Endodermal cell (in vitro differentiated cells): ENCODE results near the gene PITPNC1. TPM values are rescaled to one million over a fixed set of nuclear protein-coding genes. Genes with fewer than 3 reads are reported as not detected.

Experiments used
- DNase-seq: peaks from one replicate; pipeline ENCODE4 v3.0.0-alpha.2; 2017
- H3K27ac ChIP-seq: 2 replicates; pipeline ENCODE4 v1.5.1; 2013; ENCODE audit warnings: mild to moderate bottlenecking, low read depth, low read length, moderate library complexity
- H3K27me3 ChIP-seq: 2 replicates; pipeline ENCODE4 v1.6.1; 2013; ENCODE audit warnings: mild to moderate bottlenecking, low read length, moderate library complexity; ENCODE audit not compliant: insufficient read depth, control insufficient read depth, poor library complexity, severe bottlenecking
- H3K36me3 ChIP-seq: 2 replicates; pipeline ENCODE4 v1.7.0; 2013; ENCODE audit warnings: mild to moderate bottlenecking, low read length, moderate library complexity; ENCODE audit not compliant: control insufficient read depth, insufficient read depth
- H3K4me1 ChIP-seq: one replicate; pipeline ENCODE4 v1.7.0; 2013; ENCODE audit warnings: low read length; ENCODE audit not compliant: control insufficient read depth, insufficient read depth
- H3K4me3 ChIP-seq: 2 replicates; pipeline ENCODE4 v1.5.1; 2013; ENCODE audit warnings: mild to moderate bottlenecking, low read length, moderate library complexity
- H3K9ac ChIP-seq: 2 replicates; pipeline ENCODE4 v1.6.1; 2013; ENCODE audit warnings: mild to moderate bottlenecking, low read length, moderate library complexity; ENCODE audit not compliant: poor library complexity, severe bottlenecking; ENCODE audit errors: extremely low read depth
- H3K9me3 ChIP-seq: 2 replicates; pipeline ENCODE4 v1.6.1; 2013; ENCODE audit warnings: mild to moderate bottlenecking, low read length, moderate library complexity; ENCODE audit not compliant: control insufficient read depth
- H3K27ac Mint-ChIP-seq: 2 replicates; pipeline ENCODE4 v1.8.0; 2020; ENCODE audit warnings: mixed read lengths
- H3K27me3 Mint-ChIP-seq: 2 replicates; pipeline ENCODE4 v1.8.0; 2021; ENCODE audit warnings: mild to moderate bottlenecking, mixed read lengths; ENCODE audit not compliant: insufficient read depth
- H3K36me3 Mint-ChIP-seq: 2 replicates; pipeline ENCODE4 v1.8.0; 2020; ENCODE audit warnings: low read depth, mixed read lengths
- H3K4me1 Mint-ChIP-seq: 2 replicates; pipeline ENCODE4 v1.8.0; 2020; ENCODE audit warnings: mixed read lengths
- H3K4me3 Mint-ChIP-seq: 2 replicates; pipeline ENCODE4 v1.8.0; 2020; ENCODE audit warnings: mild to moderate bottlenecking, moderate library complexity, mixed read lengths
- H3K9me3 Mint-ChIP-seq: 2 replicates; pipeline ENCODE4 v1.8.0; 2020; ENCODE audit warnings: mild to moderate bottlenecking, mixed read lengths
- WGBS, 2 experiments: methylation state at CpG; one replicate each; pipeline versions ENCODE4 v1.1.5 to v1.1.7; 2013; ENCODE audit warnings: missing lambda C conversion rate in 2 of 2, mixed read lengths in 1 of 2; ENCODE audit not compliant: insufficient coverage in 1 of 2, insufficient read length in 1 of 2; 5-methylcytosine and 5-hydroxymethylcytosine counted together
- total RNA-seq, 2 donors: library from RNA; stranded (reverse); fragmentation: NEBNext Ultra II Directional in 1 of 2; extraction: Animal tissue kit (Norgen Biotek cat#: 25700) in 1 of 2; gene quantifications; 2 replicates in 1 of 2; 3 replicates in 1 of 2; pipeline ENCODE4 v1.2.1, GENCODE V29; 2021
- TF ChIP-seq, protein P1 (sequence below): fragments of 200-600 bp; sonication (generic); conservative IDR thresholded peaks from 2 replicates; pipeline ENCODE4 v1.5.0; 2021; ENCODE audit warnings: antibody characterized with exemption, mild to moderate bottlenecking

Gene PITPNC1
- total RNA-seq, 2 donors from 2014 or later: 28.9 to 36.4 TPM

DNA sequence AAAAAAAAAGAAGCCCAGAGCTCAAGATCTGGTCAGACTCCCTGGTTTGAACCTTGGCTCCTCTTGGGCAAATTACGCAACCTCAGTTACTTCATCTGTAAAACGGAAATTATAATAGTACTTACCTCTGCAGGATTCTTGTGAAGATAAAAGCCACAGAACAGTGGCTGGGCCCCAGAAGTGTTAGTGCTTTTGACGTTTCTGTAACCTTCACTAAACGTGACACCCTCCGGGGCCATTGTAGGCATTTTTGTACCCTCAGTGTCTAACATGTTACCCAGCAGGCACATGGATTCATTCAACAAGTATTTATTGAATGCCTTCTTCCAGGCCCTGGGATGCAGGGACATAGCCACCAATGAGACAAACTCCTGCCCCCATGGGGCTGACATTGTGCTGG is 58.0 kb downstream of the PITPNC1 start:
- Mint-ChIP-seq H3K27ac (peak overlapping the region; percentile 35), H3K27me3 (no peaks in the 10 kb centered on the region), H3K4me3 (no peak overlapping the region), H3K4me1 (peaks cover 5% of the 10 kb centered on the region), H3K36me3 (peaks cover 6% of the 10 kb centered on the region), H3K9me3 (no peaks in the 10 kb centered on the region)
- Histone ChIP-seq H3K4me3 (no peak overlapping the region), H3K36me3 (no peaks in the 10 kb centered on the region), H3K4me1 (no peaks in the 10 kb centered on the region), H3K9me3 (no peaks in the 10 kb centered on the region), H3K27ac (no peak overlapping the region), H3K9ac (no peak overlapping the region), H3K27me3 (no peaks in the 10 kb centered on the region)
- no peak for DNase-seq
- WGBS, 2 experiments: 95 to 96% methylated on average over 5 of the region's 5 CpGs
- TF ChIP-seq, protein P1, sequence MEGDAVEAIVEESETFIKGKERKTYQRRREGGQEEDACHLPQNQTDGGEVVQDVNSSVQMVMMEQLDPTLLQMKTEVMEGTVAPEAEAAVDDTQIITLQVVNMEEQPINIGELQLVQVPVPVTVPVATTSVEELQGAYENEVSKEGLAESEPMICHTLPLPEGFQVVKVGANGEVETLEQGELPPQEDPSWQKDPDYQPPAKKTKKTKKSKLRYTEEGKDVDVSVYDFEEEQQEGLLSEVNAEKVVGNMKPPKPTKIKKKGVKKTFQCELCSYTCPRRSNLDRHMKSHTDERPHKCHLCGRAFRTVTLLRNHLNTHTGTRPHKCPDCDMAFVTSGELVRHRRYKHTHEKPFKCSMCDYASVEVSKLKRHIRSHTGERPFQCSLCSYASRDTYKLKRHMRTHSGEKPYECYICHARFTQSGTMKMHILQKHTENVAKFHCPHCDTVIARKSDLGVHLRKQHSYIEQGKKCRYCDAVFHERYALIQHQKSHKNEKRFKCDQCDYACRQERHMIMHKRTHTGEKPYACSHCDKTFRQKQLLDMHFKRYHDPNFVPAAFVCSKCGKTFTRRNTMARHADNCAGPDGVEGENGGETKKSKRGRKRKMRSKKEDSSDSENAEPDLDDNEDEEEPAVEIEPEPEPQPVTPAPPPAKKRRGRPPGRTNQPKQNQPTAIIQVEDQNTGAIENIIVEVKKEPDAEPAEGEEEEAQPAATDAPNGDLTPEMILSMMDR: no peak

DNA sequence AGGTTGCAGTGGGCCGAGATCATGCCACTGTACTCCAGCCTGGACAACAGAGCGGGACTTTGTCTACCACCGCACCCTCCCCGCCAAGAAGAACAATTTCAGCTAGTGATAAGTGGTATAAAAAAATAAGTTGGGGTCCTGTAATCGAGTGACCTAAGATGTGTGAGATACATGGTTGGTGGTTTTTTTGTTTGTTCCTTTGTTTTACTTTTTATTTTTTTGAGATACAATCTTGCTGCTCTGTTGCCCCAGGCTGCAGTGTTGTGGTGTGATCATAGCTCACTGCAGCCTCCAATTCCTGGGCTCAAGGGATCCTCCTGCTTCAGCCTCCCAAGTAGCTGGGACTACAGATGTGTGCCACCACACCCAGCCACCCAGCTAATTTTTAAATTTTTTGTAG is 58.7 kb downstream of the PITPNC1 start:
- Histone ChIP-seq H3K4me3 (no peak overlapping the region), H3K9ac (no peak overlapping the region), H3K36me3 (no peaks in the 10 kb centered on the region), H3K27ac (no peak overlapping the region), H3K27me3 (no peaks in the 10 kb centered on the region), H3K9me3 (no peaks in the 10 kb centered on the region), H3K4me1 (no peaks in the 10 kb centered on the region)
- Mint-ChIP-seq H3K36me3 (peaks cover 6% of the 10 kb centered on the region), H3K4me3 (no peak overlapping the region), H3K4me1 (peaks cover 6% of the 10 kb centered on the region), H3K27ac (no peak overlapping the region), H3K27me3 (no peaks in the 10 kb centered on the region), H3K9me3 (no peaks in the 10 kb centered on the region)
- WGBS, 2 experiments: 95 to 98% methylated on average over 4 to 5 of the region's 5 CpGs
- no peak for DNase-seq
- TF ChIP-seq, protein P1: no peak

DNA sequence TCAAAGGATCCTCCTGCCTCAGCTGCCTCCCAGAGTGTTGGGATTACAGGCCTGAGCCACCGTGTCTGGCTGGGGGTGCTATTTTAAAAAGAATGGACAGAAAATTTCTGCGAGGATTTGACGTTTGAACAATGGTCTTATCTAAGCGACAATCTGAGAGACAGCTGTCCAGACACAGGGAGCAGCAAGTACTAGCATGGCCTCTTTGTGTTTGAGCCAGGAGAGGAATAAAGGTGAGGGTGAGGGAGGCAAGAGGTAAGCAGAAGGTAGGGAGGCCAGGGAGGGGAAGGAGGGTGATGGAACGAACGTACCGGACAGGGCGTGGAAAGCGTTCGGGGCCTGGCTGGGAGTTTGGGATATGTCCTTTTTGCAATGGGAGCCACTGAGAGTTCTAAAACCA is 59.2 kb downstream of the PITPNC1 start:
- DNase-seq: no peak
- Mint-ChIP-seq H3K4me1 (peaks cover 10% of the 10 kb centered on the region), H3K36me3 (peaks cover 6% of the 10 kb centered on the region), H3K27ac (peak overlapping the region; percentile 75), H3K9me3 (no peaks in the 10 kb centered on the region), H3K27me3 (no peaks in the 10 kb centered on the region), H3K4me3 (no peak overlapping the region)
- H3K27me3 ChIP-seq: no peaks in the 10 kb centered on the region
- H3K9ac ChIP-seq: no peak overlapping the region
- 93 to 94% methylated on average over 10 of the region's 10 CpGs for WGBS, 2 experiments
- no peaks in the 10 kb centered on the region for H3K4me1 ChIP-seq
- no peak overlapping the region for H3K27ac ChIP-seq
- H3K4me3 ChIP-seq: no peak overlapping the region
- H3K36me3 ChIP-seq: no peaks in the 10 kb centered on the region
- TF ChIP-seq, protein P1: no peak
- no peaks in the 10 kb centered on the region for H3K9me3 ChIP-seq
